Cardiac fibroblast (primary cell): ENCODE results near the gene ENTHD1.
A peak's percentile ranks its signal among the peaks of the same experiment; 100 is the strongest.

ENCODE experiments used
- DNase-seq, 2 donors: peaks; one replicate each; pipeline versions ENCODE4 v3.0.0 to v3.0.0-alpha.2; 2010; ENCODE audit warnings: low read depth in 2 of 2
- H3K4me3 ChIP-seq, 2 donors: replicated peaks in 1 of 2; 1 replicate in 1 of 2; 2 replicates in 1 of 2; pipeline ENCODE4 v1.5.1; 2011; ENCODE audit warnings: low read depth in 2 of 2, low read length in 2 of 2, mild to moderate bottlenecking in 2 of 2, moderate library complexity in 1 of 2
- TF ChIP-seq, protein P1 (sequence below): IDR thresholded peaks from one replicate; pipeline ENCODE4 v1.5.1; 2011; ENCODE audit warnings: low read depth, mild to moderate bottlenecking, low read length, inconsistent platforms

ENTHD1 gene

DNA sequence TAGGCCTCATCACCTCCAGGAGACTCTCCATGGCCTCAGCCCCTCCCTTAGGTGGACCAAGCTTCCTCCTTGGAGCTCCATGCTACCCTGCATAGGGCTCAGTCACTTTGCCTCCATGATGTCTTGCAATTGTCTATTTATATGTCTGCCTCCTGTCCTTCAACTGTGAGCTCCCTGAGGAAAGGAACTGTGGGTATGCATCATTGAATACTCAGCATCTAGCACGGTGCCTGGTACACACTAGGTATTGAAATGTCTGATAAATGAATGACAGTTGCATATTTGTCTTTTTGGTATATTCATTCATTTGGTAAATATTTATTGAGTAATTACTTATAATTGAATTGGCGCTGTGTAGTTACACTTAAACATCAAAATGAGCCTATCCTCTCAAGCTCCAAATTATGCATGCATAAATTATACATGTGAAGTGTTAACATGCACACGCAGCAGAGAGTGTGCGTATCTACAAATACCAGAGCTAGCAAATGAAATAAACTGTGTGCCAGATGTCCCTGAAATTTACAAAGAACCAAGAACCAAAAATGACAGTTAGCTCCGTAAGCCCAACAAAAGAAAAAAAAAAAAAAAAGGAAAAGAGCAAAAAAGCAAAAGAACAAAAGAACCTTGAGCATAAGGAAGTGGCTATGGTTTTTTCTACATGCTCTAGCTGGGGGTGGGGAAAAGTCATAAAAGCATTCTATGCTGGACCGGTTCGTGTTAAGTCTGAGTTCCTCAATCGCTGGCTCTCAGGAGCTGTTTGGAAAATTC lies 32.5 kb upstream of the ENTHD1 start:
- no peak overlapping the region for H3K4me3 ChIP-seq
- DNase-seq: no peak
- TF ChIP-seq, protein P1, sequence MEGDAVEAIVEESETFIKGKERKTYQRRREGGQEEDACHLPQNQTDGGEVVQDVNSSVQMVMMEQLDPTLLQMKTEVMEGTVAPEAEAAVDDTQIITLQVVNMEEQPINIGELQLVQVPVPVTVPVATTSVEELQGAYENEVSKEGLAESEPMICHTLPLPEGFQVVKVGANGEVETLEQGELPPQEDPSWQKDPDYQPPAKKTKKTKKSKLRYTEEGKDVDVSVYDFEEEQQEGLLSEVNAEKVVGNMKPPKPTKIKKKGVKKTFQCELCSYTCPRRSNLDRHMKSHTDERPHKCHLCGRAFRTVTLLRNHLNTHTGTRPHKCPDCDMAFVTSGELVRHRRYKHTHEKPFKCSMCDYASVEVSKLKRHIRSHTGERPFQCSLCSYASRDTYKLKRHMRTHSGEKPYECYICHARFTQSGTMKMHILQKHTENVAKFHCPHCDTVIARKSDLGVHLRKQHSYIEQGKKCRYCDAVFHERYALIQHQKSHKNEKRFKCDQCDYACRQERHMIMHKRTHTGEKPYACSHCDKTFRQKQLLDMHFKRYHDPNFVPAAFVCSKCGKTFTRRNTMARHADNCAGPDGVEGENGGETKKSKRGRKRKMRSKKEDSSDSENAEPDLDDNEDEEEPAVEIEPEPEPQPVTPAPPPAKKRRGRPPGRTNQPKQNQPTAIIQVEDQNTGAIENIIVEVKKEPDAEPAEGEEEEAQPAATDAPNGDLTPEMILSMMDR: no peak

DNA sequence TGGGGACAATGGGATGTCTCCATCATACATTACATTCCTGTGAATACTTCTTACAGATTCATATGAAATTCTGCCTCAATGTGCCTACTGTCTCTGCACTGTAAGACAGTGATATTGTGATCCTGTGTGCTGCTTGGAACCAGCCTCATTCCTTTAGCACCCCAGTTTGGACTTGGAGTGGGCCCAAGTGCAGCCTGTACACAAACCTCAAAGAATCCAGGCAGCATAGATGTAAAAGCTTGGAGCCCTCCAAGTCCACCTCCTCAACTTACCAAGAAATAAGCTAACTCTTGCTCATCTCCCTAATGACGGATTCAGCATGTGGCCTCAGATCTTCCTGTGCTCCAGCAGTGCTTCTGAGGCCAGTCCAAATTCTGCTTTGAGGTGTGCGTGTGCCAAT lies 31.7 kb upstream of the ENTHD1 start:
- no peak for DNase-seq
- H3K4me3 ChIP-seq: no peak overlapping the region
- TF ChIP-seq, protein P1: no peak

DNA sequence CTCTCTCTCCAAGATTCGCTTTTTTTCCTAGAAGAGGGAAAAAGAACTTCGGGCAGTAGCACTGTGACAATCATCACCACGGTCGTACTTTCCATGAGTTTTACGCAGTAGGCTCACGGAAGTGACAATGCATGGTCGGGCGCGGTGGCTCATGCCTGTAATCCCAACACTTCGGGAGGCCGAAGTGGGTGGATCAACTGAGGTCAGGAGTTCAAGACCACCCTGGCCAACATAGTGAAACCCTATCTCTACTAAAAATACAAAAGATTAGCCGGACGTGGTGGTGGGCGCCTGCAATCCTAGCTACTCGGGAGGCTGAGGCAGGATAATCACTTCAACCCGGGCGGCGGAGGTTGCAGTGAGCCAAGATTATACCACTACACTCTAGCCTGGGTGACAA lies 30.7 kb upstream of the ENTHD1 start:
- DNase-seq: no peak
- no peak overlapping the region for H3K4me3 ChIP-seq
- TF ChIP-seq, protein P1: no peak

DNA sequence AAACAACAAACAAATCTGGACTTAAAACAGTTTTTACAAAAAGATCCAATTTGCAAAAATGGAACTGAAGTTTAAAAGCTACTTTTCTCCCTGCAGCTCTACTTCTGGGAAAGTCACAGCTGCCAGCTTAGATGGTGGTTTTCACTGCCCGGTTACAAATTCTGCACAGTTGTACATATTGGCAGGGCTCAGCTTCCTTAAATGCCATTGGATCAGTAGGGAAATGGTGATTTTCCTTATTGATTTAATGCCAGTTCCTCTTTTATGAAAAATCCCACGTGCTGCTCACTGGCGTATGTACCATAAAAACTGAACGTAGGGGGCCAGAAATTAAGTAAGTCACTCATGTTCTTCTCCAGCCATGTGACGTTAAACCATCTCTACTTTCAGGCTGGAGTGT lies 30.1 kb upstream of the ENTHD1 start:
- TF ChIP-seq, protein P1: no peak
- no peak overlapping the region for H3K4me3 ChIP-seq
- no peak for DNase-seq

DNA sequence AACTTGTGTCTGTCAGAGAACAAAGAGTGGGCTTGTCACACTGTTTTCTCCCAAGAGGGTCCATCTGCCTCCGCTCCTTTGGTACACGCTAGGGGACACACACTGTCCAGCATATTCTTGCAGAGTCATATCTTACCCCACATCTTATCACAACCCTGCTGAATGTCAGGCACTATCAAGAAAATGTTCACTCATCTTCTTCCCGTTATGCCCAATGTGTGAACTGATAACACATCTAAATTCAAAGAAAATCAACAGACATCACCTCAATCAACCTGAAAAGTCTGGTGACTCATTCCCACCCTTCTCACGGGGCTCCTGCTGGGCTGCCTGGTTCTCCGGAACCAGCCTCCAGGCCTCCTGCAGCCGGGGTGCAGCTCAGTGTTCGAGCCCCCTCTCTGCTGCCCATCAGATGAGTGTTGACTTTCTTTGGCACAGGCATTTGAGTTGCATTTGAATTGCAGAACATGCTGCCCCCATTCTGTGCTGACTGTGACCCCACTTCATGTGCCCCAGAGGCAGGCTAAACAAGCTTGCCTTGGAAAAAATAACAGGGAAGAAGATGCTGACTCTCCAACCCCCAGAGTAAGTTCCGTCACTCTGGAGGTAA lies 26.7 kb upstream of the ENTHD1 start:
- TF ChIP-seq, protein P1: no peak
- DNase-seq: no peak
- H3K4me3 ChIP-seq: no peak overlapping the region

DNA sequence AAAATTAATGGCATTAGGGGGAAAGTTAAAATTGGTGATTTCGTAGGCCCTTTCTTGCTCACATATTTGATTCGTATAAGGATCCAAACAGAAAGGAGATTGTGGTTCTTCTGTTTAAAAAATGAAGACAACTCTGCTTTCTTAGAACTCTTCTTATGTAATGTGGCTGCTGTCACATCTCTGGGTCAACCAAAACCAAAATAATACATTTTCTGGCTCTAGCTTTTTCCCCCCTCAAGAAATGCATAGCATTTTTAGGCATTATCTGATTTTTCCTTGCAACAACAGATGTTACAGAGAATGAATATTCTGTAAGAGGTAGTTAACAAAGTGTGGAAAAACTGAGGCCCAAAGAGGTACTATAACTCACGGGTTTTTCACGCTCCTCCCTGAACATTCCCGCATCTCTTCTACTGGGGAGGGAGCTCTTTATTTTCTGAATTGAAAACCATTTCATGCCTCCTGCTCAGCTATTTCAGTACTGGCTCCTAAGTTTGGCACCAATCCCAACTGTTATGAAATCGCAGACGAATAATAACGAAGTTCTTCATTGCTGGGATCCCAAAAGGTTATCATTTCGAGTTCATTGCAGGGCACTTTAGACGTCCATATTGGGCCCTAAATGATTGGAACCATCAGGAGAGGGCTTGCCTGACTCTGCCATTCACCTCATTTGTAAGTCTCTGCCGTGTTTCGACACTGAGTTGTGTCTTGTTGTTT lies 24.4 kb upstream of the ENTHD1 start:
- peak; percentile 5 to 55 for DNase-seq
- TF ChIP-seq, protein P1: no peak
- no peak overlapping the region for H3K4me3 ChIP-seq
